Upper lobe of left lung (tissue), 4 donors: ENCODE measurements around the gene PHC1.

ENCODE experiments used
- POLR2A ChIP-seq, 4 donors: fragments of 450-650 bp; IDR thresholded peaks; one replicate each; pipeline ENCODE4 v1.5.1; 2016 to 2017; ENCODE audit warnings: antibody characterized with exemption in 4 of 4, mild to moderate bottlenecking in 2 of 4
- POLR2AphosphoS5 ChIP-seq, 2 donors: sonication (generic); formaldehyde crosslinking; IDR thresholded peaks; one replicate each; pipeline ENCODE4 v1.5.1; 2017; ENCODE audit warnings: antibody characterized with exemption in 2 of 2
- TF ChIP-seq, protein P1 (sequence below), 6 experiments: fragments of 450-650 bp in 4 of 6; fragments of 200-600 bp in 2 of 6; sonication (generic) in 2 of 6; IDR thresholded peaks; one replicate each; pipeline ENCODE4 v1.5.1; 2016 to 2019; ENCODE audit warnings: antibody characterized with exemption in 6 of 6

DNA sequence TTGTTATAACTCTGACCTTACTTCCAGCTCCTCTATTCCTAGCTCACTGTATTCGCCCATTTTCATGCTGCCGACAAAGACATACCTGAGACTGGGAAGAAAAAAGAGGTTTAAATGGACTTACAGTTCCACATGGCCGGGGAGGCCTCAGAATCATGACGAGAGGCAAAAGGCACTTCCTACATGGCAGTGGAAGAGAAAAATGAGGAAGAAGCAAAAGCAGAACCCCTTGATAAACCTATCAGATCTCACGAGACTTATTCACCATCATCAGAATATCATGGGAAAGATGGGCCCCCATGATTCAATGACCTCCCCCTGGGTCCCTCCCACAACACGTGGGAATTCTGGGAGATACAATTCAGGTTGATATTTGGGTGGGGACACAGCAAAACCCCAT lies 14.5 kb upstream of the PHC1 start:
- TF ChIP-seq POLR2A (IDR thresholded peaks at IDR 0.05) (no peak), POLR2AphosphoS5 (IDR thresholded peaks at IDR 0.05) (no peak)
- TF ChIP-seq, protein P1, sequence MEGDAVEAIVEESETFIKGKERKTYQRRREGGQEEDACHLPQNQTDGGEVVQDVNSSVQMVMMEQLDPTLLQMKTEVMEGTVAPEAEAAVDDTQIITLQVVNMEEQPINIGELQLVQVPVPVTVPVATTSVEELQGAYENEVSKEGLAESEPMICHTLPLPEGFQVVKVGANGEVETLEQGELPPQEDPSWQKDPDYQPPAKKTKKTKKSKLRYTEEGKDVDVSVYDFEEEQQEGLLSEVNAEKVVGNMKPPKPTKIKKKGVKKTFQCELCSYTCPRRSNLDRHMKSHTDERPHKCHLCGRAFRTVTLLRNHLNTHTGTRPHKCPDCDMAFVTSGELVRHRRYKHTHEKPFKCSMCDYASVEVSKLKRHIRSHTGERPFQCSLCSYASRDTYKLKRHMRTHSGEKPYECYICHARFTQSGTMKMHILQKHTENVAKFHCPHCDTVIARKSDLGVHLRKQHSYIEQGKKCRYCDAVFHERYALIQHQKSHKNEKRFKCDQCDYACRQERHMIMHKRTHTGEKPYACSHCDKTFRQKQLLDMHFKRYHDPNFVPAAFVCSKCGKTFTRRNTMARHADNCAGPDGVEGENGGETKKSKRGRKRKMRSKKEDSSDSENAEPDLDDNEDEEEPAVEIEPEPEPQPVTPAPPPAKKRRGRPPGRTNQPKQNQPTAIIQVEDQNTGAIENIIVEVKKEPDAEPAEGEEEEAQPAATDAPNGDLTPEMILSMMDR (IDR thresholded peaks at IDR 0.05), result no peak
